Type B pancreatic cell (in vitro differentiated cells): ENCODE data around the gene SPINT1. TPM values are rescaled to one million over a fixed set of nuclear protein-coding genes. Genes with fewer than 3 reads are reported as not detected.

Experiments used
- DNase-seq: peaks from one replicate; pipeline ENCODE4 v3.0.0; 2021; ENCODE audit warnings: mixed read lengths; ENCODE audit not compliant: unreplicated experiment; ENCODE audit errors: extremely low spot score
- H3K27ac Mint-ChIP-seq: 2 replicates; pipeline ENCODE4 v1.8.0; 2021; ENCODE audit warnings: mild to moderate bottlenecking, mixed read lengths
- H3K27me3 Mint-ChIP-seq: 2 replicates; pipeline ENCODE4 v1.8.0; 2021; ENCODE audit warnings: mixed read lengths
- H3K36me3 Mint-ChIP-seq: 2 replicates; pipeline ENCODE4 v1.8.0; 2021; ENCODE audit warnings: mixed read lengths
- H3K4me1 Mint-ChIP-seq: one replicate; pipeline ENCODE4 v1.8.0; 2021; ENCODE audit warnings: mixed read lengths; ENCODE audit not compliant: unreplicated experiment
- H3K4me3 Mint-ChIP-seq: 2 replicates; pipeline ENCODE4 v1.8.0; 2021; ENCODE audit warnings: mild to moderate bottlenecking, mixed read lengths
- H3K9me3 Mint-ChIP-seq: 2 replicates; pipeline ENCODE4 v1.8.0; 2021; ENCODE audit warnings: mixed read lengths
- CTCF ChIP-seq: fragments of 200-600 bp; sonication (generic); conservative IDR thresholded peaks from 2 replicates; pipeline ENCODE4 v1.5.0; 2021; ENCODE audit warnings: antibody characterized with exemption, mild to moderate bottlenecking
- total RNA-seq: library from RNA; stranded (reverse); gene quantifications from 2 replicates; pipeline ENCODE4 v1.2.1, GENCODE V29; 2021; ENCODE audit warnings: low replicate concordance

The SPINT1 gene
- total RNA-seq, 1 donor from 2014 or later: 156 TPM

- Mint-ChIP-seq H3K27ac (no peak overlapping the region), H3K27me3 (no peaks in the 10 kb centered on the region), H3K4me1 (peaks cover 12% of the 10 kb centered on the region), H3K4me3 (no peak overlapping the region), H3K9me3 (no peaks in the 10 kb centered on the region), H3K36me3 (peaks cover 11% of the 10 kb centered on the region)
- TF ChIP-seq CTCF: no peak
- no peak for DNase-seq
Measured at GRCh38 chr15:40904552-40905201, 60.8 kb downstream of the SPINT1 start.

GRCh38 chr15:40906091-40906990, 62.5 kb downstream of the SPINT1 start:
- TF ChIP-seq CTCF: peak; percentile 92
- peak overlapping the region; percentile 44 for H3K4me3 Mint-ChIP-seq
- peaks cover 28% of the 10 kb centered on the region for H3K4me1 Mint-ChIP-seq
- no peaks in the 10 kb centered on the region for H3K9me3 Mint-ChIP-seq
- H3K36me3 Mint-ChIP-seq: peaks cover 11% of the 10 kb centered on the region
- peak overlapping the region; percentile 70 for H3K27ac Mint-ChIP-seq
- peak; percentile 93 for DNase-seq
- H3K27me3 Mint-ChIP-seq: no peaks in the 10 kb centered on the region

DNA sequence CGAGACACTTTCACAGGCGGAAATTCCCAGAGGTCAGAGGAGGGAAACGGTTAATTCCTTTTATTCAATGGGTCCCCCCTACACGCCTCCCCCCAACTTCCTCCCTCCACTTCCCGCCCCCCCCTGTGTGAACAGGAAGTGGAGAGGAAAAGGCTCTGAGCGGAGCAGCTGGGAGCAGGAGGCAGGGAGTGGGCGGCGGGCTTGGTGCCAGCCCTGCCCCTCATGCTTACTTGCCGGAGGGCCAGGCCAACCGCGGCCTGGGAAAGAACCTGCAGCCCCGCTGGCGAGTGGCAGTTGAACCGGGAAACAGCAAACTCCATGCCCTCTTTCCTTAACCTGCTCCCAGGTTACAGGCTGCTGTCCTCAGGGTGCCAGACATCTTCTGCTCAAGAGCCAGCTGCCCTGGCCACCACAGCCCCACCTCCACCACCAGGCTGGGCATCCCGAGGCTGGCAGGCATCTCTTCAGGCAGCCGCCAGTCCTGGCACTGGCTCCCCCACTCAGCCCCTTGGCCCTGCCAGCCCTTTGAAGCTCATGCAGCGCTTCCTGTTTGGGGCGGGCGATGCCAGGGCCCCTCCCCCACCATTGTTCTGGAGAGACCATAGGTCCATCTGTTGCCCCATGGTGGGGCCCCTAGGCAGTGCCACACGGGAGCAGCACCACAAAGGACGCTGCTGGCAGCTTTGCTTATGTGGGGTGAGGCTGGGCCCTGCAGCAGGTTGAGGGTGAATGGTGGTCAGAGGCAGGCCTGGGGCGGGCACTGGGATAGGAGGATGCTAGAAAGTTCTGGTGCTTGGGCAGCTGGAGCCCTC, 63.3 kb downstream of the SPINT1 start:
- Mint-ChIP-seq H3K4me3 (no peak overlapping the region), H3K9me3 (no peaks in the 10 kb centered on the region), H3K36me3 (peaks cover 11% of the 10 kb centered on the region), H3K27me3 (no peaks in the 10 kb centered on the region), H3K4me1 (peaks cover 32% of the 10 kb centered on the region), H3K27ac (no peak overlapping the region)
- no peak for DNase-seq
- no peak for TF ChIP-seq CTCF

Other genes starting within 250 kb of the SPINT1 start
- 7.6 and 21.4 TPM in 2 replicates for gene KNL1, start 249.8 kb upstream of the SPINT1 start, total RNA-seq
- gene RAD51, start 148.9 kb upstream of the SPINT1 start, total RNA-seq: 15.7 and 20.5 TPM in 2 replicates
- gene RMDN3, start 88.8 kb upstream of the SPINT1 start, total RNA-seq: 30.4 and 32.0 TPM in 2 replicates
- 23.3 and 23.5 TPM in 2 replicates for gene GCHFR, start 80.0 kb upstream of the SPINT1 start, total RNA-seq
- 1.1 and 1.3 TPM in 2 replicates for gene C15orf62, start 74.1 kb upstream of the SPINT1 start, total RNA-seq
- 31.6 and 45.0 TPM in 2 replicates for gene ZFYVE19, start 37.0 kb upstream of the SPINT1 start, total RNA-seq
- gene DNAJC17, start 36.6 kb upstream of the SPINT1 start, total RNA-seq: 23.7 and 38.3 TPM in 2 replicates
- 0.70 and 1.0 TPM in 2 replicates for gene PPP1R14D, start 15.3 kb upstream of the SPINT1 start, total RNA-seq
- gene RHOV, start 30.2 kb downstream of the SPINT1 start, total RNA-seq: 19.3 and 43.3 TPM in 2 replicates
- 25.6 and 37.2 TPM in 2 replicates for gene VPS18, start 50.4 kb downstream of the SPINT1 start, total RNA-seq
- 2.9 and 5.9 TPM in 2 replicates for gene DLL4, start 85.3 kb downstream of the SPINT1 start, total RNA-seq
- 7.8 and 12.9 TPM in 2 replicates for gene CHAC1, start 109.4 kb downstream of the SPINT1 start, total RNA-seq